ENCODE data around the gene EHBP1.
A peak's percentile ranks its signal among the peaks of the same experiment; 100 is the strongest.
"Not testable (repeated sequence)": the region's sequence is repeated elsewhere in the genome, so short reads cannot be mapped to it uniquely, and the experiment has no call there.

Gene EHBP1

DNA sequence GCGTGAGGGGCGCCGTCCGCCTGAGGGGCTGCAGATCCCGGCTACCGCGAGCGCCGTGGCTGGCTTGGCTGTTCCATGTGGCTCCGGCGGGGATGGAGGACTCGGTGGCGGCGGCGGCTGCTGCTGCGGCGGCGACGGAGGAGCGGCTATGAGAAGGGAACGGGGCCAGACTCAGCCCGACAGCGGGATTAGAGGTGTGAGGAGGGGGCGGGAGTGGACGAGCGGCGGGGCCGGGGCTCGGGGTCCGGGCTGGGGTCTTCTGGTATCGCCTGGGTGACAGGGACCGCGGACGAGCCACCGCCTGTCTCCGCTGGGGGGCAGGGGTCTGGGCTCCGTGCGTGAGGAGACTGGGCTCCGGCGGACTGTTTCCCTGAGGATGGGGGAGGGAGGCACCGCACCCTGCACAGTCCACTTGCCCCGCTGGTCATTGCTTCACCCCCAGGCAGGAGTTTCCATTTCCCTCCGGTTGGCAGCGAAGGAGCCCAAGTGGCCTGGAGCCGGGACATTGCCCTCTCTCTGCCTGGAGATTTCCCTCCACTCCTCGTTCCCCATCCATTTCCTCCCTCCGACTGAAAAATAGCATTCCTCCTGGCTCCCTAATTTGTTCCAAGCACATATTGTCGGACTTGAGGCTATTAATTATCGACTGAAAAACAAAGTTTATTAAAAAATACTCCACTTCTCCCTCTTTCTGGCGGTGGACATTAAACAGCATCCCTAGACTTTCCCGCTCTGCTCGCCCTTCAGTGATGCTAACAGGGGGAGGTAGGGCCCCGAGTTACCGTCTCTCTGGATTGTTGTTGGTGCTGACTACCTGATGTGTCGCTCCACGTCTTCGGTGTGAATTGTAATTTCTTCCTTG lies 577 bp downstream of the EHBP1 start:
- peak; percentile 56 for DNase-seq (ENCODE audit: low spot score)

DNA sequence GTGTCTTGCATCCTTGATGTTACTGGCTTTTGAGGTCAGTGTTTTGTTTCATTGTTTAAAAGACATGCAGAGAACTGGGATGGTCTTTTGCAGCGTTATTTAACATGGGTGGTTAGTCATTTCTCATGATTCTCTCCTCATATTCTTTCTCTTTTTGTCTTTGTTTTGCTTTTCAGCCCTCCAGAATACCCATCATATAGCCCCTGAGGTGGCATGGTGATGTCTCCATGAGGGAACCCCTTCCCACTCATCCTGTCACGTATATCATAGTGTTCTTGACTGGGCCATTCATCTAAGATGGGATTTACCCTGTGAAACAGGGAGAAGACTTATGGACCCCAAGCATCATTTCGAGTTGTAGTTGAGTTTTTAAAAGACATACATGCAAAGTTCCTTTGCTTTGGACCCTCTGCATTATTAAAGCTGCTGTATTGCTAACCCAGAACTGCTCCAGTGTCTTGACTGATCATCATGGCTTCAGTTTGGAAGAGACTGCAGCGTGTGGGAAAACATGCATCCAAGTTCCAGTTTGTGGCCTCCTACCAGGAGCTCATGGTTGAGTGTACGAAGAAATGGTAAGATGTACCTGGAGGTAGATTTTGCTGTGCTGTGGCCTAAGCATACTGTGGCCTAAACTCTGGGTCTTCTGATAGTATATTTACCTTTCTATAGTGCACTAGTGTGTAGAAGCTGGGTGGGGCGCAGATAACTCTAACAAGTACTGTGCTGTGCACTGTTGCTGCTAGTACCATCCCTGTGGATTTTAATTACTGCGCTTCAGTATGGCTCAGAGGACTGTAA lies 1.4 kb downstream of the EHBP1 start:
- peak; percentile 11 for DNase-seq (ENCODE audit: low spot score)

DNA sequence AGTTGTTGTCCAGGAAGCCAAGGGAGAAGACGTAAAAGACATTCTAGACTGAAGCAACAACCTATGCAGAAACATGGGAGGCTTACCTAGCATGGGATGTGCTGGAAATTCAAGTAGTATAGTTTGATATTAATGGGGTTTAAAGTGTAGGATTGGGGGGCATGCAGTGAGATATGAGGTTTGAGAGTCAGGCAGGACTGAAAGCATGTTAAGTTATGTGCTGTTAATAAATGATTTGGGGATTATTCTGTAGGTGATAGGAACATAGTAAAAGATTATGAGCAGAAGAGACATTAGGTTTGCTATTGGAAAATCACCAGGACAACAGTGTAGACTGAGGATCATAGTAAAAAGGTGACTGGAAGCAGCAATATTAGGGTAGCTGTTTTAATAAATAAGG lies 3.2 kb downstream of the EHBP1 start:
- DNase-seq (ENCODE audit: low spot score), result no peak

DNA sequence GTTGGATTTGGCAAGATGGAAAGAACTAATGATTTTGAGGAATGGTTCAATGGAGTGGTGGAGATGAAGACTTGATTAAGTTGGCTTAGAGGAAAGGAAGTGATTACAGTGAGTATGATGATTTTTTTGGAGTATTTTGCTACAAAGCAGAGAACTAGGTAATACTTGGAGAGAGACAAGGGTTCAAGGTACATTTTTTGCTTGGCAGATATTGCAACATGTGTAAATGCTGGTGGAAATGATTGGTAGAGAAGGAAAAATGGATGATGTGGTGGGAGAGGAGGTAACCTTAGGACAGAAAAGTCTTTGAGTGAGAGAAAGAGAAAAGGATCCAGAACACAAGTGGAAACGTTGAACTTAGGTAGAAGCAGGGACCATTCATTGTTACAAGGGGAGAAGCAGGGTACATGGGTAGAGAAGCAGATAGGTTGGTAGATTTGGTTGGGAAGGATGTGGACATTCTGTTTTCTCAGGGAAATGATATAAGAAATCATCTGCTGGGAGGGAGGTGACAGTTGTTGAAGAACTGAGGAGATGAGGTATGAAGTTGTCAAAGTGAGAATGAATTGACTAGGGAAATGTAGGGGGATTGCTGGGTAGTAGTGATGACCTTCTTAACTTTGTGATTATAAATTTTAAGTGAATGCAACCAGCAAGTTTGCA lies 6.5 kb downstream of the EHBP1 start:
- DNase-seq (ENCODE audit: low spot score), result no peak

DNA sequence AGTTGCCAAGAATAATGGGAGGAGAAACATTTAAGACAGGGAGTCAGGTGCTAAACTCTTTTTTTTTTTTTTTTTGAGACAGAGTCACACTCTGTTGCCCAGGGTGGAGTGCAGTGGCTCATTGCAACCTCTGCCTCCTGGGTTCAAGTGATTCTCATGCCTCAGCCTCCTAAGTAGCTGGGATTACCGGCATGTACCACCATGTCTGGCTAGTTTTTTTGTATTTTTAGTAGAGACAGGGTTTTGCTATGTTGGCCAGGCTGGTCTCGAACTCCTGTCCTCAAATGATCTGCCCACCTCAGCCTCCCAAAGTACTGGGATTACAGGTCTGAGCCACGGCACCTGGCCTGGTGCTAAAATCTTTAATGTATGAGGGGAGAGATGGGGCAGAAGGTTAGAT lies 7.7 kb downstream of the EHBP1 start:
- DNase-seq (ENCODE audit: low spot score), result not testable (repeated sequence)

DNA sequence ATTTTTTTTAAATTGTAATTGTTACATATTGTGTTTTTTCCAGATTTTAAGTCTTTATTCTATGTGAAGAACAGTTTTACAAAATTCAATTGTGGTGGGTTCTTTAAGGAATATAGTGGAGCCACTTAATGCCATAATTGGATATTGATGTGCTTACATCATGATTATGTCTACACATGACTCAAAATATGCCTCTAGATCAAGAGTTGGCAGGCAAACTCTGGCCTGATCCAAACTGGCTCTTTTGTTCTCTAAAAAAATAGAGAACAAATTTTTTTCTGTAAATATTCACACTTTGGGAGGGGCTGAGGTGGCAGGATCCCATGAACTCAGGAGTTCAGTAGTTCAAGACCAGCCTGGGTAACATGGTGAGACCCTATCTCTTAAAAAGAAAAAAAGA lies 8.3 kb downstream of the EHBP1 start:
- no peak for DNase-seq (ENCODE audit: low spot score)

DNA sequence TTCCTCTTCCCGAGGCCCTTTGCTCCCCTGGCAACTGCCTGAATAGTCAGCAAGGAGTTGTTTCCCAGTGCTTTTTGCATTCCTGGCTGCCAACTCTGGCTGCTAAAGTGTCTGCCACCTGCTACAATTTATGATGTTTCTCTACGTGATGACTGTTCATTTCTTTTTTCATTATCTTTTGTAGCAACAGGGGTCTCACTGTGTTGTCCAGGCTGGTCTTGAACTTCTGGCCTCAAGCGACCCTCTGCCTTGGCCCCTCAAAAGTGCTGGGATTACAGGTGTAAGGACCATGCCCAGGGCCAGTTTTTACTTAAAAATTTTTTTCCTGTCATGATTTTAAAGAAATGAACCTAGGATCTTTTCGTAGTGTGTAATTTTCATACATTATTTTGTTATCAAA lies 11.3 kb downstream of the EHBP1 start:
- DNase-seq (ENCODE audit: low spot score), result no peak

DNA sequence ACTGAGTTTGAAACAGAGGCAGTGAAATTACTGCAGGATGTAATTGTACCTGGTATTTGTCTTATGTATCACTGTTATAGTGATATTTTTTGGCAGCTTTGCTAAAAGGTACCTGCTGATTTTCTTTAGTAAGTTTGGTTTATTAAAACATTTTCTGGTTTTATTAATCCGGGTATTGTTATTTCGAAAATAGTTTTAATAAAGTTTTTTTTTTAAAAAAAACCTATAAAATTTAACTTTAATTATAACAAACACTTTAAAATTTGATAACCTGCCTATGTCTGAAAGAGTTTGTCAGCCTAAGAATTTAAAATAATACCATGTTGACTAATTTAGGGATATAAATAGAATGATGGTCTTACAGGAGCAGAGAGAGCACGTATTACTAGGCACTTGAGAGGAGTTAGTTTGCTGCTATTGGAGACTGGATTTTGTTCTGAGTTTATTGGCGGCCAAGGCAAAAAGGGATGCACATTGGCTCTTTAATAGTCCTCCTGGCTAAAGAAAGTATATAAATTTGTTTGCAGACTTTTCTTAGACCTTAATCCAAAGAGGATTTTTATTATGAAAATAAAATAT lies 12.1 kb downstream of the EHBP1 start:
- no peak for DNase-seq (ENCODE audit: low spot score)

DNA sequence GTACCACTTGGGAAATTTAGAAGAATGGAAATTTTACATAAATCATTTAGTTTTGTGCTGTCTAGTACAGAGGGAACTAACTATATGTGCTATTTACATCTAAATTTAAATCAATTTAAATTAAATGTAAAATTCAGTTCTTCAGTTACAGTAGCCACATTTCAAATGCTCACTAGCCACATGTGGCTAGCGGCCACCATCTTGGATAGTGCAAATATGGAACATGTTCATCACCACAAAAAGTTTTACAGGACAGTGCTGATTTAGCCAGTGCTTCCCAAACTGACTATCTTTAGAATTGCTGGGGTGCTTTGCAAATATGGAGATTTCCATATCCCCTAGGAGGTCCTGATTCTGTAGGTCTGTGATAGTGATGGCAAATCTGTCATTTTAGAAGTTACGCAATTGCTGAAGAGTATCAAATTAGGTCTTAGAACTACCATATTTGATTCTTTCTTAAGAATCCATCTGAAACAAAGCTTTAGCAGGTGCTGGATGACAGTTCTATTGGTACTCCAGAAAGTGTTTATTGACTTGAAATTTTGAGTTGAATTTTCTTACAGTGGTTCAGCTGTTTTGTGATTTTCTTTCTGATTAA lies 12.8 kb downstream of the EHBP1 start:
- DNase-seq (ENCODE audit: low spot score), result no peak

DNA sequence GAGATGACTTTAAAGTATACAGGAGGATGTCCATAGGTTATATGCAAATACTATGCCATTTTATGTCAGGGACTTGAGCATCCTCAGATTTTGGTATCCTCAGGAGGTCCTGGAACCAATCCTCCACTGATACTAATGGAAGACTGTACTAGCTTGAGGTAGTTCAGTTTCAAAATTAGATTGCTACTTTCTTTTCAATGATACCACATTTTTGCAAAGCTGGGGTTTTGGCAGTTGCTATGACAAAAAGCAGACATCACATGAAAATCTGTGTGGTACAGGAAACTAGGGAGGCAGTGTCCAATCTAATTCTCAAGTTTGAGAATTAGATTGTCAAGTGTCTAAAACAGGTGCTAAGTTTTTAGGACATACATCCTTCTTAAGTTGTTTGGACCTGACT lies 14.2 kb downstream of the EHBP1 start:
- no peak for DNase-seq (ENCODE audit: low spot score)

DNA sequence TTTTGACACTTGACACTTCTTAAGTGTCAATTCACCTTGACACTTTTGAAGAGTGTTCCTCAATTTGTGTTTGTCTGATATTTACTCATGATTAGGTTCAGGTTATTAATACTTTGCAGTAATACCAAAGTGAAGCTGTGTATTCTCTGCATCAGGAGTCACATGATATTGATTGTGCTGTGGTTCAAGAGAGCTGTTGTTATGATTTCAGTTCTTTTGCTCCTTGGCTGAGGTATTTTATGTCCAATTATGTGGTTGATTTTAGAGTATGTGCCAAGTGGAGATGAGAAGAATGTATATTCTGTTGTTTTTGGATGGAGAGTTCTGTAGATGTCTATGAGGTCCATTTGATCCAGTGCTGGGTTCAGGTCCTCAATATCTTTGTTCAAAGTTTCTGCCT lies 17.2 kb downstream of the EHBP1 start:
- no peak for DNase-seq (ENCODE audit: low spot score)

DNA sequence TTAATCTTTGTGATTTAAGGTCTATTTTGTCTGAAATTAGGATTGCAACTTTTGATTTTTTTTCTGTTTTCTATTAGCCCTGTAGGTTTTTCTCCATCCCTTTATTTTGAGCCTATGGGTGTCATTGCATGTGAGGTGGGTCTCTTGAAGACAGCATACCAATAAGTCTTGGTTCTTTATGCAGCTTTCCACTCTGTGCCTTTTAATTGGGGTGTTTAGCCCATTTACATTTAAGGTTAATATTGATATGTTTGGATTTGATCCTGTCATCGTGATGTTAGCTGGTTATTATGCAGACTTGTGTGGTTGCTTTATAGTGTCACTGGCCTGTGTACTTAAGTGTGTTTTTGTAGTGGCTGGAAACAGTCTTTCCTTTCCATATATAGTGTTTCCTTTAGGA lies 17.7 kb downstream of the EHBP1 start:
- DNase-seq (ENCODE audit: low spot score), result no peak

DNA sequence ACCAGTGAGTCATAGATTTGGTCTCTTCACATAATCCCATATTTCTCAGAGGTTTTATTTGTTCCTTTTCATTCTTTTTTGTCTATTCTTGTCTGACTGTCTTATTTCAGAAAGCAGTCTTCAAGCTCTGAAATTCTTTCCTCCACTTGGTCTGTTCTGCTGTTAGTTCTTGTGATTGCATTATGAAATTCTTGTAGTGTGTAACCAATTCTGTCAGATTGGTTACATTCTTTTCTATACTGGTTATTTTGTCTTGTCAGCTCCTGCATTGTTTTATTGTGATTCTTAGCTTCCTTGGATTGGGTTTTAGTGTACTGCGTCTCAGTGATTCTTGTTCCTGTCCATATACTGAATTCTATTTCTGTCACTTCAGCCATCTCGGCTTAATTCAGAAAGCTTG lies 18.6 kb downstream of the EHBP1 start:
- DNase-seq (ENCODE audit: low spot score), result no peak

DNA sequence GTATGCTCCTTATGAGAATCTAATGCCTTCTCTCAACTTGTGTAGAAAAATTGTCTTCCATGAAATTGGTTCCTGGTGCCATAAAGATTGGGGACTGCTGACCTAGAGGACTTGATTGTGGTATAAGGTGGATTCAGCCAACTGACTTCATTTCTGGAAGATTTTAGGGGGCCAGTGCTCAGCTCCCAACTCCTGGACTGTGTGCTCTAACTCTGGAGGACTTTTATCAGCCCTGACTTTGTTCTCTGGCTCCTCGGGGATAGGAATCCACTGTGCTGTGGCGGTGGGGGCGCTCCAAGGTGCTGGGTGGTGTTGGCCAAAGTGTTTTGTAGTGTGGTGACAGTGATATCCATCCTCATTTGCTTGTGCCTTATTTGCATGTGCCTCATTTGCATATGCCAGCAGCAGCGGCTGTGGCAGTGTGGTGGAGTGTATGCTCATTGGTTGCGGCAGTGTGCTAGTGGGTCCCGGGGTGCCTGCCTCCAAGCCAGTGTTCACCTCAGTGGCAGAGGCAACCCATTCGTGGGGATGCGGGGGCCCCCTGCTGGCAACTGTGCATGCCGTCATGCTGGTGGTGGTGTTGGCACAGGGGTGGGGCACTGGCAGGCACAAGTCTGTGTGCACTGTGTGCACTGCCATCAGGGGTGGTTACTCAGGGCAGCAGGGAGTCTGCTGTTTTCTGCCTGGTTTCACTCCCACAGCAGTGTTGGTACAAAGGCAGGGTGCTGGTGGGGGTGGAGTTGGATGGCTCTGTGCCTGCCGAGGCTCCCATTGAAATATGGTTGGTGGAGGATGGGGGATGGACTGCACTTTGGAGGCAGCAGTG lies 19.6 kb downstream of the EHBP1 start:
- peak; percentile 37 for DNase-seq (ENCODE audit: low spot score)

DNA sequence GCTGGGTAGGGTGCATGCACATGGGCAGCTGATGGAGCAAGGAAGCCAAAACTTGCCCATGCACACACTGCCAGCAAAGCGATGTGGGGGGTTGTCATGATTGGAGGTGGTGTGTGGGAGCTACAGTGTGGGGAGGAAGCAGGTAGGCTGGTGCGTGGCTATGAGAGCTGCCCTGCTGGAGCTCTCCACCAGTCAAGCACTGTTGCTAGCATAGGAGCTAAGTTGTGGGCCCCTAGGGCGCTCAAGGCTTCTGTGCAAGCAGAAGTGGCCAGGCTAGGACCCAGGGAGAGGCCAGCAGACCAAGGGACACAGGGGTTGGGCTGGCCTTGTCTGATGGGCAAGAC lies 20.2 kb downstream of the EHBP1 start:
- DNase-seq (ENCODE audit: low spot score), result no peak

DNA sequence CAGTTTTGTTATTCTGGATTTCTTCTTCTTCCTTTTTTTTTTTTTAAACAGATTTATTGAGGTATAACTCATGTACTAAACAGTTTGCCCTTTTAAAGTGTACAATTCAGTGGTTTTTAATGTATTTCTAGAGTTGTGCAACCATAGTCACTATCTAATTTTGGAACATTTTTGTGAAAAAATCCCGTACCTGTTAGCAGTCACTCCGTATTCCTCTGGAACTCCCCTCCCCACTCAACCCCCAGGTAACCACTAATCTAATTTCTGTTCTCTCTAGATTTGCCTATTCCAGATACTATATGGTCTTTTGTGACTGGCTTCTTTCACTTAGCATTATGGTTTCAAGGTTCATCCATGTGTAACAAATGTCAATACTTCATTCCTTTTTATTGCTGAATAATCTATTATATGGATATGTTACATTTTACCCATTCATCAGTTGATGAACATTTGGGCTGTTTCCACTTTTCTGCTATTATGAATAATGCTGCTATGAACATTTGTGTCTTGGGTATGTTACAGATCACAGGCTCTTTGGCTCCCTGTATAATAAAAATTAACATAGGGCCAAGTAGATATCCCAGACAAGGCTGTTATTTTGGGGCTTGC lies 21.9 kb downstream of the EHBP1 start:
- no peak for DNase-seq (ENCODE audit: low spot score)

DNA sequence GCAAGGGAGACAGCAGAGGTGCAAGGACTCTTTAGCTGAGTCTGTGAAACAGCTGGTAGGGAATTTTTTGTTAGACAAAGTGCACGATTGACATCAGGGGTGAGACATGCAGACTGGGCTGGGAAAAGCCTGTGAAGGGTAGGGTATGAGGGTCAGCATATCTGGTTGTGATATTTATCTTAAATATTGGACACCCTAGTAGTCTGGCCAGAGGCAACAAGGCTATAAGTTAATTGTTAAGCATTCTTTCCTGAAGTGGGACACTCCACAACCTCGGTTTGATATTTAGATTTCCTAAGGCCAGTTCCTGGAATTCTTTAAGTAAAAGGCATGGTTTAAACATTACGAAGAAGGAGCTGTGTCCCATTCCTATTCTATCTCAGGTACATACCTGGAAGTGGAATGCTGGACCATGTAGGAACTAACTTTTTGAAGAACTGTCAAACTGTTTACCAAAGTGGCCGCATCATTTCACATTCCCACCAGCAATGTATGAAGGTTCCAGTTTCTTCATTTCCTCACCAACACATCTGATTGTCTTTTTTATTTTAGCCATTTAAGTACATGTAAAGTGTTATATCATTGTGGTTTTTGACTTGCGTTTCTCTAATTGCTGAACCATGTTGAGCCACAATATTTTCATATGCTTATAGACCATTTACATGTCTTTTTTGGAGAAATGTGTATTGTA lies 22.5 kb downstream of the EHBP1 start:
- no peak for DNase-seq (ENCODE audit: low spot score)

DNA sequence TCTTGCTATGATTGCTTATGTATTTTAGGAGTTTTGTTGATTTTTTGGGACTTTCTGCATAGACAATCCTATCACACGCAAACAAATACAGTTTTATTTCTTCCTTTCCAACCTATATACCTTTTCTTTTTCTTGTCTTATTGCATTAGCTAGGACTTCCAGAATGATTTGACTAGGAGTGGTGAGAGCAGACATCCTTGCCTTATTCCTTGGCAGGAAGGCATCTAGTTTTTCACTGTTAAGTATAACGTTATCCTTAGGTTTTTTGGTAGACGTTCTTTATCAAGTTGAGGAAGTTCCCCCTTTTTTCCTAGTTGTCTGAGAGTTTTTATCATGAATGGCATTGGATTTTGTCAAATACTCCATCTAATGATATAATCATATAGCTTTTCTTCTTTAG lies 25.8 kb downstream of the EHBP1 start:
- no peak for DNase-seq (ENCODE audit: low spot score)

DNA sequence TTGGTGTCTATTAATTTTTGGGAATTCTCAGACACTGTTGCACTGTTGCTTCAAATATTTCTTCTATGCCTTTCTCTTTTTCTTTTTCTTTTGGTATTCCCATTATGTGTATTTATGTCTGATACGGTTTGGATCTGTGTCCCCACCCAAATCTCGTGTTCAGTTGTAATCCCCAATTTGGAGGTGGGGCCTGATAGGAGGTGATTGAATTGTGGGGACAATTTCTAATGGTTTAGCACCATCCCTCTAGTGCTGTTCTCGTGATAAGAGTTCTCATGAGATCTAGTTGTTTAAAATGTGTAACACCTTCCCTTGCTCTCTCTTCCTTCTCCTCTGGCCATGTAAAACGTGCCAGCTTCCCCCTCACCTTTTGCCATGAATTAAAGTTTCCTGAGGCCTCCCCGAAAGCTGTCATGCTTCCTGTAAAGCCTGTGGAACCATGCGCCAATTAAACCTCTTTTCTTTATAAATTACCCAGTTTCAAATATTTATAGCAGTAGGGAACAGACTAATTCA lies 26.8 kb downstream of the EHBP1 start:
- DNase-seq (ENCODE audit: low spot score), result no peak

DNA sequence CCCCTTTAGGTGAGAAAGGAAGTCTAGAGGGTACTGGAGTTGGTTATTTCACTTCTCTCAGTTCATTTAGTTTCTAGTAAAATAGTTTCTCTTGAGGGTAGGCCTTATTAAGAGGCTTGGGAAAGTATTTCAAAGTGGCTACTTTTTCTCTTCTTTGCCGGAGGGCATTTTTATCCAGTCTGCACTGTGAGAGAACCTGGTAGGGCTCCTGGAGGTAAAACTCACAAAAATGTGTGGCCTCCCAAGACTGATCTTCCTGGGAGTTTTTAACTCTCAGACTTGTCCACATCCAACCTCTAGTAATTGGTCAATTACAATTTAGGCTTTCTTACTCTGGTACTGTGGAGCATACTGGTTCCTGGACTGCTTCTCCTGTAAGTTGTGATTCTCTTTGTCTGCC lies 28.0 kb downstream of the EHBP1 start:
- no peak for DNase-seq (ENCODE audit: low spot score)
